ENCODE results near the gene RETREG3. TPM values are rescaled to one million over a fixed set of nuclear protein-coding genes. Genes with fewer than 3 reads are reported as not detected.

RETREG3 gene
- total and polyA plus RNA-seq, 2 of the 13 experiments (the other 11 are each of a cell fraction or from before 2014, with no cell fraction given), result 47.0 to 55.8 TPM

DNA sequence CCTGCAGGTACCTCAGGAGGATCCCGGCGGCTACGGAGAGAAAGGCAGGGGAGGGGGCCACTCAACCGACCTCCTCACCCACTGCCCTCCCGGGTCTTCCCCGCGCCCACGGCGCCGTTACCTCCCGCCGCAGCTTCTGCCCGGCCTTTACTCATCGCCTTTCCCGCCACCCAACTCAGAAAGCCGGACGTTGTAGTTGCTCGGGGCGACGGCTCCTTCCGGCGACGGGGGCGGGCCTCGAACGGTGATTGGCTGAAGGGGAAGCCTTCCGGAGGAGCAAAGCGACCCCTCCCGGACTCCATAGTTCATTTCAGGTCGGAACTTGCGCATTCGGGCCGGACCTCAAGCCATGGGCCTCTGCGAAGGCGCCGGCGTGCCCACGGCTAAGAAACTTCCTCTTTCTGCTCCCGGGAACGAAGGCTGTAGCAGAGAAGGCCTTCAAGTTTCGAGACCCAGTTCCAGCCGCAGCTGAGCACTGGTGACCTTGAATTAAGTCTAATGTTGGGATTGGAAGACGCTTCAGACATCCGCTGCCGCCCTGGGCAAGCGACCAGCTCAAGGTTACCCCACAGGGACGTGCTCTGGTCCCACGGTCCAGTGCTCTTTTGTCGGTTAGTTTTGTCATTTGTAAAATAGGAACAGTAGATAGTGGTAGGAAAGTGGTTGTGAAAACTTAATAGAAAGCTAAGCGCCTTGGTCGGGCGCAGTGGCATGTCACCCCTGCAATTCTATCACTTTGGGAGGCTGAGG is 31.5 kb downstream of the RETREG3 start, which contains the start of gene PSMC3IP (continued):
- TF ChIP-seq, protein P1, sequence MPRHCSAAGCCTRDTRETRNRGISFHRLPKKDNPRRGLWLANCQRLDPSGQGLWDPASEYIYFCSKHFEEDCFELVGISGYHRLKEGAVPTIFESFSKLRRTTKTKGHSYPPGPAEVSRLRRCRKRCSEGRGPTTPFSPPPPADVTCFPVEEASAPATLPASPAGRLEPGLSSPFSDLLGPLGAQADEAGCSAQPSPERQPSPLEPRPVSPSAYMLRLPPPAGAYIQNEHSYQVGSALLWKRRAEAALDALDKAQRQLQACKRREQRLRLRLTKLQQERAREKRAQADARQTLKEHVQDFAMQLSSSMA (CRISPR knock-in tag; IDR thresholded peaks at IDR 0.05), result peak; percentile 76
- no peak for TF ChIP-seq ZNF235 (CRISPR knock-in tag; IDR thresholded peaks at IDR 0.05; ENCODE audit: borderline replicate concordance)
- peak; percentile 76 for TF ChIP-seq ZNF350 (CRISPR knock-in tag; IDR thresholded peaks at IDR 0.05; ENCODE audit: borderline replicate concordance, low read depth)
- TF ChIP-seq ZNF761 (CRISPR knock-in tag; conservative IDR thresholded peaks at IDR 0.05), result peak; percentile 70; the same call in 1 of the 2 replicates
- TF ChIP-seq, protein P2, sequence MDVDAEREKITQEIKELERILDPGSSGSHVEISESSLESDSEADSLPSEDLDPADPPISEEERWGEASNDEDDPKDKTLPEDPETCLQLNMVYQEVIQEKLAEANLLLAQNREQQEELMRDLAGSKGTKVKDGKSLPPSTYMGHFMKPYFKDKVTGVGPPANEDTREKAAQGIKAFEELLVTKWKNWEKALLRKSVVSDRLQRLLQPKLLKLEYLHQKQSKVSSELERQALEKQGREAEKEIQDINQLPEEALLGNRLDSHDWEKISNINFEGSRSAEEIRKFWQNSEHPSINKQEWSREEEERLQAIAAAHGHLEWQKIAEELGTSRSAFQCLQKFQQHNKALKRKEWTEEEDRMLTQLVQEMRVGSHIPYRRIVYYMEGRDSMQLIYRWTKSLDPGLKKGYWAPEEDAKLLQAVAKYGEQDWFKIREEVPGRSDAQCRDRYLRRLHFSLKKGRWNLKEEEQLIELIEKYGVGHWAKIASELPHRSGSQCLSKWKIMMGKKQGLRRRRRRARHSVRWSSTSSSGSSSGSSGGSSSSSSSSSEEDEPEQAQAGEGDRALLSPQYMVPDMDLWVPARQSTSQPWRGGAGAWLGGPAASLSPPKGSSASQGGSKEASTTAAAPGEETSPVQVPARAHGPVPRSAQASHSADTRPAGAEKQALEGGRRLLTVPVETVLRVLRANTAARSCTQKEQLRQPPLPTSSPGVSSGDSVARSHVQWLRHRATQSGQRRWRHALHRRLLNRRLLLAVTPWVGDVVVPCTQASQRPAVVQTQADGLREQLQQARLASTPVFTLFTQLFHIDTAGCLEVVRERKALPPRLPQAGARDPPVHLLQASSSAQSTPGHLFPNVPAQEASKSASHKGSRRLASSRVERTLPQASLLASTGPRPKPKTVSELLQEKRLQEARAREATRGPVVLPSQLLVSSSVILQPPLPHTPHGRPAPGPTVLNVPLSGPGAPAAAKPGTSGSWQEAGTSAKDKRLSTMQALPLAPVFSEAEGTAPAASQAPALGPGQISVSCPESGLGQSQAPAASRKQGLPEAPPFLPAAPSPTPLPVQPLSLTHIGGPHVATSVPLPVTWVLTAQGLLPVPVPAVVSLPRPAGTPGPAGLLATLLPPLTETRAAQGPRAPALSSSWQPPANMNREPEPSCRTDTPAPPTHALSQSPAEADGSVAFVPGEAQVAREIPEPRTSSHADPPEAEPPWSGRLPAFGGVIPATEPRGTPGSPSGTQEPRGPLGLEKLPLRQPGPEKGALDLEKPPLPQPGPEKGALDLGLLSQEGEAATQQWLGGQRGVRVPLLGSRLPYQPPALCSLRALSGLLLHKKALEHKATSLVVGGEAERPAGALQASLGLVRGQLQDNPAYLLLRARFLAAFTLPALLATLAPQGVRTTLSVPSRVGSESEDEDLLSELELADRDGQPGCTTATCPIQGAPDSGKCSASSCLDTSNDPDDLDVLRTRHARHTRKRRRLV (CRISPR knock-in tag; IDR thresholded peaks at IDR 0.05), result peak; percentile 79
- TF ChIP-seq, protein P3, sequence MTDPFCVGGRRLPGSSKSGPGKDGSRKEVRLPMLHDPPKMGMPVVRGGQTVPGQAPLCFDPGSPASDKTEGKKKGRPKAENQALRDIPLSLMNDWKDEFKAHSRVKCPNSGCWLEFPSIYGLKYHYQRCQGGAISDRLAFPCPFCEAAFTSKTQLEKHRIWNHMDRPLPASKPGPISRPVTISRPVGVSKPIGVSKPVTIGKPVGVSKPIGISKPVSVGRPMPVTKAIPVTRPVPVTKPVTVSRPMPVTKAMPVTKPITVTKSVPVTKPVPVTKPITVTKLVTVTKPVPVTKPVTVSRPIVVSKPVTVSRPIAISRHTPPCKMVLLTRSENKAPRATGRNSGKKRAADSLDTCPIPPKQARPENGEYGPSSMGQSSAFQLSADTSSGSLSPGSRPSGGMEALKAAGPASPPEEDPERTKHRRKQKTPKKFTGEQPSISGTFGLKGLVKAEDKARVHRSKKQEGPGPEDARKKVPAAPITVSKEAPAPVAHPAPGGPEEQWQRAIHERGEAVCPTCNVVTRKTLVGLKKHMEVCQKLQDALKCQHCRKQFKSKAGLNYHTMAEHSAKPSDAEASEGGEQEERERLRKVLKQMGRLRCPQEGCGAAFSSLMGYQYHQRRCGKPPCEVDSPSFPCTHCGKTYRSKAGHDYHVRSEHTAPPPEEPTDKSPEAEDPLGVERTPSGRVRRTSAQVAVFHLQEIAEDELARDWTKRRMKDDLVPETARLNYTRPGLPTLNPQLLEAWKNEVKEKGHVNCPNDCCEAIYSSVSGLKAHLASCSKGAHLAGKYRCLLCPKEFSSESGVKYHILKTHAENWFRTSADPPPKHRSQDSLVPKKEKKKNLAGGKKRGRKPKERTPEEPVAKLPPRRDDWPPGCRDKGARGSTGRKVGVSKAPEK (CRISPR knock-in tag; IDR thresholded peaks at IDR 0.05; ENCODE audit: borderline replicate concordance), result no peak; the same call in 1 of the 2 replicates
- TF ChIP-seq SMYD3 (CRISPR knock-in tag; IDR thresholded peaks at IDR 0.05), result peak; percentile 77; the same call in 1 of the 2 replicates
- no peak; the same call in 1 of the 2 replicates for TF ChIP-seq ZNF766 (CRISPR knock-in tag; IDR thresholded peaks at IDR 0.05; ENCODE audit: borderline replicate concordance)
- TF ChIP-seq ZNF550 (CRISPR knock-in tag; IDR thresholded peaks at IDR 0.05; ENCODE audit: borderline replicate concordance), result peak; percentile 10; the same call in 1 of the 2 replicates
- TF ChIP-seq, protein P4, sequence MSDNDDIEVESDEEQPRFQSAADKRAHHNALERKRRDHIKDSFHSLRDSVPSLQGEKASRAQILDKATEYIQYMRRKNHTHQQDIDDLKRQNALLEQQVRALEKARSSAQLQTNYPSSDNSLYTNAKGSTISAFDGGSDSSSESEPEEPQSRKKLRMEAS (IDR thresholded peaks at IDR 0.05), result peak; percentile 90
- TF ChIP-seq CEBPG (CRISPR knock-in tag; IDR thresholded peaks at IDR 0.05), result peak; percentile 42
- TF ChIP-seq, protein P5, sequence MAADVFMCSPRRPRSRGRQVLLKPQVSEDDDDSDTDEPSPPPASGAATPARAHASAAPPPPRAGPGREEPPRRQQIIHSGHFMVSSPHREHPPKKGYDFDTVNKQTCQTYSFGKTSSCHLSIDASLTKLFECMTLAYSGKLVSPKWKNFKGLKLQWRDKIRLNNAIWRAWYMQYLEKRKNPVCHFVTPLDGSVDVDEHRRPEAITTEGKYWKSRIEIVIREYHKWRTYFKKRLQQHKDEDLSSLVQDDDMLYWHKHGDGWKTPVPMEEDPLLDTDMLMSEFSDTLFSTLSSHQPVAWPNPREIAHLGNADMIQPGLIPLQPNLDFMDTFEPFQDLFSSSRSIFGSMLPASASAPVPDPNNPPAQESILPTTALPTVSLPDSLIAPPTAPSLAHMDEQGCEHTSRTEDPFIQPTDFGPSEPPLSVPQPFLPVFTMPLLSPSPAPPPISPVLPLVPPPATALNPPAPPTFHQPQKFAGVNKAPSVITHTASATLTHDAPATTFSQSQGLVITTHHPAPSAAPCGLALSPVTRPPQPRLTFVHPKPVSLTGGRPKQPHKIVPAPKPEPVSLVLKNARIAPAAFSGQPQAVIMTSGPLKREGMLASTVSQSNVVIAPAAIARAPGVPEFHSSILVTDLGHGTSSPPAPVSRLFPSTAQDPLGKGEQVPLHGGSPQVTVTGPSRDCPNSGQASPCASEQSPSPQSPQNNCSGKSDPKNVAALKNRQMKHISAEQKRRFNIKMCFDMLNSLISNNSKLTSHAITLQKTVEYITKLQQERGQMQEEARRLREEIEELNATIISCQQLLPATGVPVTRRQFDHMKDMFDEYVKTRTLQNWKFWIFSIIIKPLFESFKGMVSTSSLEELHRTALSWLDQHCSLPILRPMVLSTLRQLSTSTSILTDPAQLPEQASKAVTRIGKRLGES (CRISPR knock-in tag; IDR thresholded peaks at IDR 0.05; ENCODE audit: borderline replicate concordance), result no peak
- peak; percentile 51; the same call in 1 of the 2 replicates for TF ChIP-seq ZNF263 (CRISPR knock-in tag; IDR thresholded peaks at IDR 0.05)
- TF ChIP-seq, protein P6, sequence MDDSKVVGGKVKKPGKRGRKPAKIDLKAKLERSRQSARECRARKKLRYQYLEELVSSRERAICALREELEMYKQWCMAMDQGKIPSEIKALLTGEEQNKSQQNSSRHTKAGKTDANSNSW (CRISPR knock-in tag; IDR thresholded peaks at IDR 0.05; ENCODE audit: borderline replicate concordance), result no peak
- no peak for TF ChIP-seq SYNCRIP (IDR thresholded peaks at IDR 0.05; ENCODE audit: insufficient read depth, low read depth, low read length)
- peak; percentile 64; the same call in 1 of the 2 replicates for TF ChIP-seq MTF2 (CRISPR knock-in tag; IDR thresholded peaks at IDR 0.05; ENCODE audit: borderline replicate concordance)

Measured in HepG2 (cell line).